ENCODE data around the gene CEP350.

CEP350 gene

GRCh38 chr1:180158149-180159147, 203.8 kb downstream of the CEP350 start:
- DNase-seq = no peak

GRCh38 chr1:180160357-180160756, 205.7 kb downstream of the CEP350 start:
- DNase-seq = no peak

GRCh38 chr1:180163041-180163440, 208.4 kb downstream of the CEP350 start:
- DNase-seq = no peak

Measured in NCI-H2171 (cell line).